GM12878 (cell line): ENCODE results near the gene CD96. TPM values are rescaled to one million over a fixed set of nuclear protein-coding genes. Genes with fewer than 3 reads are reported as not detected.

ENCODE experiments used
- ATAC-seq: fragments of 200-7000 bp; cut with Tn5 transposase; 3 replicates; pipeline ENCODE4 v1.9.1; 2020; ENCODE audit warnings: mild to moderate bottlenecking, moderate library complexity
- BruUV-seq: library from RNA; stranded (reverse); fragments of 400-500 nt; replicated peaks from 2 replicates; lab custom pipeline; 2021; lab: Mats Ljungman, UMichigan
- CTCF ChIA-PET: fragments of 300-600 bp; sonication (Branson Sonifier 250); formaldehyde crosslinking; extraction: SDS; loops from one replicate; lab custom pipeline; 2021; ENCODE audit warnings: inconsistent platforms; lab: Yijun Ruan, JAX
- POLR2A ChIA-PET: fragments of 350-600 bp; formaldehyde crosslinking; extraction: SDS; loops from one replicate; lab custom pipeline; 2021; ENCODE audit warnings: inconsistent platforms; lab: Charles Lee
- RAD21 ChIA-PET: fragments of 300-600 bp; sonication (Branson Sonifier 250); formaldehyde crosslinking; loops from one replicate; lab custom pipeline; 2023; ENCODE audit warnings: antibody characterized with exemption; ENCODE audit not compliant: unreplicated experiment; lab: Charles Lee
- SMC1A ChIA-PET: fragments of 300-600 bp; sonication (Branson Sonifier 250); formaldehyde crosslinking; loops from one replicate; lab custom pipeline; 2023; ENCODE audit not compliant: unreplicated experiment, uncharacterized antibody; lab: Charles Lee
- DNase-seq: peaks from one replicate; pipeline ENCODE4 v3.0.0-alpha.2; 2011; ENCODE audit warnings: low read depth, low spot score
- FAIRE-seq: peaks from 3 replicates; lab custom pipeline; 2011; peaks lifted over from hg19 to GRCh38; lab: Jason Lieb, UNC
- H2AFZ ChIP-seq: 2 replicates; pipeline ENCODE4 v1.6.0; 2011; ENCODE audit warnings: low read depth, low read length, control low read depth; ENCODE audit not compliant: control insufficient read depth
- H3K27ac ChIP-seq: 2 replicates; pipeline ENCODE4 v1.5.1; 2011; ENCODE audit warnings: control low read depth; ENCODE audit not compliant: control insufficient read depth, insufficient read depth
- H3K27me3 ChIP-seq, 2 experiments: replicated peaks in 1 of 2; 2 replicates each; pipeline versions ENCODE4 v1.6.0 to v1.6.1; 2011; ENCODE audit warnings: low read length in 1 of 2; ENCODE audit not compliant: control insufficient read depth in 2 of 2, insufficient read depth in 2 of 2
- H3K36me3 ChIP-seq, 2 experiments: 2 replicates each; pipeline ENCODE4 v1.5.1; 2011; ENCODE audit warnings: low read length in 1 of 2; ENCODE audit not compliant: control insufficient read depth in 2 of 2, insufficient read depth in 2 of 2
- H3K4me1 ChIP-seq: 2 replicates; pipeline ENCODE4 v1.6.1; 2011; ENCODE audit warnings: mild to moderate bottlenecking, low read length, moderate library complexity, mixed read lengths; ENCODE audit not compliant: control insufficient read depth, insufficient read depth
- H3K4me2 ChIP-seq: 2 replicates; pipeline ENCODE4 v1.6.0; 2011; ENCODE audit warnings: control low read depth; ENCODE audit not compliant: control insufficient read depth, insufficient read depth
- H3K4me3 ChIP-seq: fragments of 200-600 bp; sonication (generic); 2 replicates; pipeline ENCODE4 v1.5.1; 2016
- H3K79me2 ChIP-seq: 2 replicates; pipeline ENCODE4 v1.6.0; 2011; ENCODE audit warnings: low read length; ENCODE audit not compliant: control insufficient read depth, insufficient read depth
- H3K9ac ChIP-seq: 2 replicates; pipeline ENCODE4 v1.8.0; 2011; ENCODE audit warnings: low read length, control low read depth, mixed read lengths; ENCODE audit not compliant: control insufficient read depth, insufficient read depth
- H3K9me3 ChIP-seq: replicated peaks from 3 replicates; pipeline ENCODE4 v1.5.1; 2011; ENCODE audit warnings: mild to moderate bottlenecking, low read length; ENCODE audit not compliant: control insufficient read depth, insufficient read depth
- H4K20me1 ChIP-seq: 2 replicates; pipeline ENCODE4 v1.6.0; 2011; ENCODE audit not compliant: control insufficient read depth, insufficient read depth
- CBFB ChIP-seq: IDR thresholded peaks from 2 replicates; pipeline ENCODE4 v1.6.1; 2016; ENCODE audit warnings: antibody characterized with exemption, low read depth
- CTCF ChIP-seq, 3 experiments: IDR thresholded peaks in 2 of 3; conservative IDR thresholded peaks in 1 of 3; 2 replicates each; pipeline ENCODE4 v1.5.1; 2011; ENCODE audit warnings: low read depth in 3 of 3, low read length in 3 of 3, mild to moderate bottlenecking in 3 of 3, control low read depth in 2 of 3, moderate library complexity in 2 of 3, inconsistent platforms in 1 of 3, mixed read lengths in 1 of 3; ENCODE audit not compliant: control insufficient read depth in 2 of 3, insufficient read depth in 1 of 3; ENCODE audit errors: extremely low read depth in 1 of 3
- ESRRA ChIP-seq: IDR thresholded peaks from 2 replicates; pipeline ENCODE4 v1.6.1; 2012; ENCODE audit warnings: mild to moderate bottlenecking, low read length, improper control_type of control experiment
- FOS ChIP-seq: IDR thresholded peaks from 3 replicates; pipeline ENCODE4 v1.6.1; 2011; ENCODE audit warnings: borderline replicate concordance; ENCODE audit not compliant: insufficient read length; ENCODE audit errors: extremely low read depth
- FOXK2 ChIP-seq: fragments of 450-650 bp; IDR thresholded peaks from 2 replicates; pipeline ENCODE4 v1.6.1; 2017; ENCODE audit warnings: mild to moderate bottlenecking, moderate library complexity
- GATAD2B ChIP-seq: fragments of 450-650 bp; conservative IDR thresholded peaks from 2 replicates; pipeline ENCODE4 v1.6.1; 2017; ENCODE audit warnings: low read depth, mild to moderate bottlenecking, moderate library complexity
- IRF5 ChIP-seq: fragments of 450-650 bp; IDR thresholded peaks from 2 replicates; pipeline ENCODE4 v1.6.1; 2017; ENCODE audit warnings: borderline replicate concordance
- MYB ChIP-seq: fragments of 150-350 bp; IDR thresholded peaks from 2 replicates; pipeline ENCODE4 v1.6.1; 2014; ENCODE audit warnings: mild to moderate bottlenecking, low read depth, low read length, borderline replicate concordance
- WGBS: methylation state at CpG from one replicate; pipeline ENCODE4 v1.1.6; 2016; ENCODE audit warnings: low lambda C conversion rate; ENCODE audit not compliant: insufficient replicate concordance, insufficient coverage; ENCODE audit errors: missing lambda C conversion rate; 5-methylcytosine and 5-hydroxymethylcytosine counted together
- in situ Hi-C: fragments of 300-500 bp; cut with MboI; formaldehyde crosslinking; loops from 9 replicates; pipeline ENCODE4 v1.14.3; 2018; ENCODE audit warnings: mixed read lengths
- intact Hi-C: fragments of 100-400 bp; cut with micrococcal nuclease; formaldehyde crosslinking; loops from one replicate; pipeline ENCODE4 v1.14.2; 2022; ENCODE audit not compliant: unreplicated experiment
- polyA plus RNA-seq, 11 experiments: library from polyadenylated mRNA; depleted of rRNA in 4 of 11; unstranded in 6 of 11; stranded (reverse) in 5 of 11; fragments of >200 nt; fragmentation: Nextera tagmentation in 4 of 11; fragmentation: Illumina TruSeq in 1 of 11; extraction: Ambion mirVana in 4 of 11; extraction: Trizol in 1 of 11; gene quantifications; 1 replicate in 1 of 11; 2 replicates in 10 of 11; pipeline versions ENCODE4 v1.2.1 to v1.2.3, GENCODE V29; 2011 to 2016; ENCODE audit warnings: inconsistent platforms in 2 of 11, missing spikeins in 2 of 11, low read depth in 1 of 11
- total RNA-seq, 4 experiments: library from RNA; depleted of rRNA in 3 of 4; stranded (reverse); fragments of >200 nt in 3 of 4; fragmentation: Illumina TruSeq in 1 of 4; extraction: Trizol in 1 of 4; gene quantifications; 2 replicates each; pipeline versions ENCODE4 v1.2.1 to v1.2.3, GENCODE V29; 2013 to 2021
- TF ChIP-seq, protein P1 (sequence below): fragments of 450-650 bp; IDR thresholded peaks from 2 replicates; pipeline ENCODE4 v1.6.1; 2017; ENCODE audit warnings: antibody characterized with exemption, mild to moderate bottlenecking, moderate library complexity
- TF ChIP-seq, protein P2 (sequence below): fragments of 450-650 bp; conservative IDR thresholded peaks from 2 replicates; pipeline ENCODE4 v1.6.1; 2017; ENCODE audit warnings: mild to moderate bottlenecking, moderate library complexity

CD96 gene
- total and polyA plus RNA-seq, 10 of the 15 experiments (the other 5 are each of a cell fraction or from before 2014, with no cell fraction given): 0.13 to 10.1 (median 0.47) TPM

DNA sequence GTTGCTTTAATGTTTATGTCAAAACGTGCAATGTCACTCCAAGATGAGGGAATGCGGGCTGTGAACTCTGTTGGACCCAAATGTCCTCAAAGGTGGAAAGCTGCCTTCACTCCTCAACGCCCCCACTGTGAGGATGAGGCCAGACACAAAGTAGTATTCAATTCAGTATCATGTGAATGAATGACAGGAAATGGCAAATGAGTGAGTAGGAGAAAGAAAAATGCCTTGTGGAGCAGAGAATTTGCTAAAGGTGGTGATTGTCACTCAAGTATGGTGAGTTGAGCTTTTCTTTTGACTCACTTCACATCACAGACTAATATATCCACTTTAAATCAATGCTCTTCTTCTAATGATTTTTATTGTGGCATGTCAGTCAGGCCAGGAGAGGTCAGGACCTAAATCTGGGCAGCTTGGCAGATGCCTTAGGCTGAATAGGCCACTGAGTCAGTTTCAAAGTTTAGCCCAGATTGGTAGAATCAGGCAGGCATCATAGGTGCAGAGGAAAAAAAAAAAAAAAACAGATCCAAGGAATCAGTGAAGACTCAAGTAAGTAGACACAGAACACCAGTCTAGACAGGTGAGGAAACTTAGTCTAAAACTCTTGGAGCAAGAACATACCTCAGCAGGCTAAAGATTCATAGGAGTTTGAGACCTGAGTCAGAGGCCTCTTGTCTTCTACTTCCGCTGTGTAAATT is 124.2 kb downstream of the CD96 start:
- H4K20me1 ChIP-seq: no peaks in the 10 kb centered on the region
- H2AFZ ChIP-seq: no peak overlapping the region
- FAIRE-seq: no peak
- no peak overlapping the region for H3K9ac ChIP-seq
- DNase-seq: no peak
- peaks cover 8% of the 10 kb centered on the region; the same call in 1 of the 2 replicates for H3K4me1 ChIP-seq
- in situ Hi-C loops (loop anchor here (5.0 kb wide), 1 partner anchor 306 kb away; no protein-coding TSS in a partner anchor), intact Hi-C loops (loop anchor here (5.0 kb wide), 2 partner anchors 36 to 196 kb away; no protein-coding TSS in a partner anchor)
- RAD21 ChIA-PET: interaction anchor here (0.9 to 3.6 kb wide), 6 partner anchors 33 to 301 kb away, joined by 3 to 24 read pairs (median 4); no protein-coding TSS in a partner anchor
- CTCF ChIA-PET: interaction anchor here (1.1 to 7.7 kb wide), 4 partner anchors 12 to 349 kb away, joined by 3 to 91 read pairs (median 48); no protein-coding TSS in a partner anchor
- H3K4me3 ChIP-seq: no peak overlapping the region
- SMC1A ChIA-PET: interaction anchor here (0.7 to 6.1 kb wide), 6 partner anchors 12 to 348 kb away, joined by 3 to 29 read pairs (median 4); no protein-coding TSS in a partner anchor
- POLR2A ChIA-PET: interaction anchor here (0.7 to 0.8 kb wide), 2 partner anchors 24 to 37 kb away, joined by 3 read pairs; no protein-coding TSS in a partner anchor
- WGBS: 59% methylated on average over 4 of the region's 4 CpGs
- no peaks in the 10 kb centered on the region for H3K27me3 ChIP-seq
- H3K9me3 ChIP-seq: no peaks in the 10 kb centered on the region; the same call in 2 of the 3 replicates
- no peaks in the 10 kb centered on the region for H3K79me2 ChIP-seq
- no peak overlapping the region for H3K27ac ChIP-seq
- no peak overlapping the region for H3K4me2 ChIP-seq
- no TSS peak for BruUV-seq
- H3K36me3 ChIP-seq: no peaks in the 10 kb centered on the region
- no peak for ATAC-seq
- TF ChIP-seq CTCF (IDR thresholded peaks at IDR 0.05 in 2 of 3, conservative IDR thresholded peaks at IDR 0.05 in 1 of 3; ENCODE audit: control insufficient read depth in 2 of 3, extremely low read depth in 1 of 3, insufficient read depth in 1 of 3, low read depth in 3 of 3, low read length in 3 of 3) (no peak), IRF5 (no peak), FOXK2 (no peak), ESRRA (no peak), CBFB (no peak), MYB (no peak), GATAD2B (no peak), FOS (no peak)
- TF ChIP-seq, protein P1, sequence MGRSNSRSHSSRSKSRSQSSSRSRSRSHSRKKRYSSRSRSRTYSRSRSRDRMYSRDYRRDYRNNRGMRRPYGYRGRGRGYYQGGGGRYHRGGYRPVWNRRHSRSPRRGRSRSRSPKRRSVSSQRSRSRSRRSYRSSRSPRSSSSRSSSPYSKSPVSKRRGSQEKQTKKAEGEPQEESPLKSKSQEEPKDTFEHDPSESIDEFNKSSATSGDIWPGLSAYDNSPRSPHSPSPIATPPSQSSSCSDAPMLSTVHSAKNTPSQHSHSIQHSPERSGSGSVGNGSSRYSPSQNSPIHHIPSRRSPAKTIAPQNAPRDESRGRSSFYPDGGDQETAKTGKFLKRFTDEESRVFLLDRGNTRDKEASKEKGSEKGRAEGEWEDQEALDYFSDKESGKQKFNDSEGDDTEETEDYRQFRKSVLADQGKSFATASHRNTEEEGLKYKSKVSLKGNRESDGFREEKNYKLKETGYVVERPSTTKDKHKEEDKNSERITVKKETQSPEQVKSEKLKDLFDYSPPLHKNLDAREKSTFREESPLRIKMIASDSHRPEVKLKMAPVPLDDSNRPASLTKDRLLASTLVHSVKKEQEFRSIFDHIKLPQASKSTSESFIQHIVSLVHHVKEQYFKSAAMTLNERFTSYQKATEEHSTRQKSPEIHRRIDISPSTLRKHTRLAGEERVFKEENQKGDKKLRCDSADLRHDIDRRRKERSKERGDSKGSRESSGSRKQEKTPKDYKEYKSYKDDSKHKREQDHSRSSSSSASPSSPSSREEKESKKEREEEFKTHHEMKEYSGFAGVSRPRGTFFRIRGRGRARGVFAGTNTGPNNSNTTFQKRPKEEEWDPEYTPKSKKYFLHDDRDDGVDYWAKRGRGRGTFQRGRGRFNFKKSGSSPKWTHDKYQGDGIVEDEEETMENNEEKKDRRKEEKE: no peak
- TF ChIP-seq, protein P2, sequence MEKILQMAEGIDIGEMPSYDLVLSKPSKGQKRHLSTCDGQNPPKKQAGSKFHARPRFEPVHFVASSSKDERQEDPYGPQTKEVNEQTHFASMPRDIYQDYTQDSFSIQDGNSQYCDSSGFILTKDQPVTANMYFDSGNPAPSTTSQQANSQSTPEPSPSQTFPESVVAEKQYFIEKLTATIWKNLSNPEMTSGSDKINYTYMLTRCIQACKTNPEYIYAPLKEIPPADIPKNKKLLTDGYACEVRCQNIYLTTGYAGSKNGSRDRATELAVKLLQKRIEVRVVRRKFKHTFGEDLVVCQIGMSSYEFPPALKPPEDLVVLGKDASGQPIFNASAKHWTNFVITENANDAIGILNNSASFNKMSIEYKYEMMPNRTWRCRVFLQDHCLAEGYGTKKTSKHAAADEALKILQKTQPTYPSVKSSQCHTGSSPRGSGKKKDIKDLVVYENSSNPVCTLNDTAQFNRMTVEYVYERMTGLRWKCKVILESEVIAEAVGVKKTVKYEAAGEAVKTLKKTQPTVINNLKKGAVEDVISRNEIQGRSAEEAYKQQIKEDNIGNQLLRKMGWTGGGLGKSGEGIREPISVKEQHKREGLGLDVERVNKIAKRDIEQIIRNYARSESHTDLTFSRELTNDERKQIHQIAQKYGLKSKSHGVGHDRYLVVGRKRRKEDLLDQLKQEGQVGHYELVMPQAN: no peak
